ENCODE measurements around the gene EYA4.

The EYA4 gene

DNA sequence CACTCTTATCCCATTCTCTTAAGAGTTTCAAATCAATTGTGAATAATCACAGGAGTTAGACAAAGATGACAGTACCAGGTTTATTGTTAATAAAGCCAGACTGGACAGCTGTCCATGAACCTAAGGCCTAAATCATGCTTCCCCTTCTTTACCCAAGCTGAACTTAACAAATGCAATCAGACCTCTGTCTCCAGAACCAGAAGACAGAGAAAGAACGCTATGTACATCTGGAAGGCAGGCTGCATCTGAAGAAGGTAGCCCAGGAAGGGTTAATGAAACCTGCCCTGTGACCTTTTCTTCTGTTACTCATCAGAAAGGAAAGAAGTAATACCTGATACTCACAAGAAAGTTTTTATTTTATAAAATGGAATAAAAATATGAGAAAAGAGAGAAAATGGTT lies 118.6 kb downstream of the EYA4 start:
- TF ChIP-seq, protein P1, sequence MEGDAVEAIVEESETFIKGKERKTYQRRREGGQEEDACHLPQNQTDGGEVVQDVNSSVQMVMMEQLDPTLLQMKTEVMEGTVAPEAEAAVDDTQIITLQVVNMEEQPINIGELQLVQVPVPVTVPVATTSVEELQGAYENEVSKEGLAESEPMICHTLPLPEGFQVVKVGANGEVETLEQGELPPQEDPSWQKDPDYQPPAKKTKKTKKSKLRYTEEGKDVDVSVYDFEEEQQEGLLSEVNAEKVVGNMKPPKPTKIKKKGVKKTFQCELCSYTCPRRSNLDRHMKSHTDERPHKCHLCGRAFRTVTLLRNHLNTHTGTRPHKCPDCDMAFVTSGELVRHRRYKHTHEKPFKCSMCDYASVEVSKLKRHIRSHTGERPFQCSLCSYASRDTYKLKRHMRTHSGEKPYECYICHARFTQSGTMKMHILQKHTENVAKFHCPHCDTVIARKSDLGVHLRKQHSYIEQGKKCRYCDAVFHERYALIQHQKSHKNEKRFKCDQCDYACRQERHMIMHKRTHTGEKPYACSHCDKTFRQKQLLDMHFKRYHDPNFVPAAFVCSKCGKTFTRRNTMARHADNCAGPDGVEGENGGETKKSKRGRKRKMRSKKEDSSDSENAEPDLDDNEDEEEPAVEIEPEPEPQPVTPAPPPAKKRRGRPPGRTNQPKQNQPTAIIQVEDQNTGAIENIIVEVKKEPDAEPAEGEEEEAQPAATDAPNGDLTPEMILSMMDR (IDR thresholded peaks at IDR 0.05; ENCODE audit: extremely low read depth, insufficient read depth, missing control alignments): no peak
- no peak for DNase-seq (ENCODE audit: low spot score)
- in situ Hi-C loops (cut with MboI; ENCODE audit: low pct_unique_long_range_greater_than_20kb, low sequenced_read_pairs, unreplicated experiment): no loop called here

DNA sequence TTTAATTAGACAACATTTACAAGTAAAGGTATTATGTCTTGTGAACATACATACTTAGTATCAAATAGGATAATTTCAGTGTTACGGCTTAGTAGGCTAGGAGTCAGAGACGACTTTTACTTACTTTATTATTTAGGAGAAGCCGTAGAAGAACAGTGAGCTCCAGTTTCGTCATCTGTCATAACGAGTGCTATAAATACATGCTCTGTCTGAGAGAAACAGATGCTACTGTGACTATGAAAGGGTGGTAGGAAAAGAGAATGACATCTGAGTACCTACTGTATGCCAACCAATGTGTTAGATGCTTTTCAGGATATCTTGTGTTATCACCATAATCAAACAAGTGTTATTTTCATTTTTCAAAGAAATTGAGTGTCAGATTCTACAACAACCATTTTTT lies 119.0 kb downstream of the EYA4 start:
- in situ Hi-C loops (cut with MboI; ENCODE audit: low pct_unique_long_range_greater_than_20kb, low sequenced_read_pairs, unreplicated experiment): no loop called here
- TF ChIP-seq, protein P1 (IDR thresholded peaks at IDR 0.05; ENCODE audit: extremely low read depth, insufficient read depth, missing control alignments): no peak

DNA sequence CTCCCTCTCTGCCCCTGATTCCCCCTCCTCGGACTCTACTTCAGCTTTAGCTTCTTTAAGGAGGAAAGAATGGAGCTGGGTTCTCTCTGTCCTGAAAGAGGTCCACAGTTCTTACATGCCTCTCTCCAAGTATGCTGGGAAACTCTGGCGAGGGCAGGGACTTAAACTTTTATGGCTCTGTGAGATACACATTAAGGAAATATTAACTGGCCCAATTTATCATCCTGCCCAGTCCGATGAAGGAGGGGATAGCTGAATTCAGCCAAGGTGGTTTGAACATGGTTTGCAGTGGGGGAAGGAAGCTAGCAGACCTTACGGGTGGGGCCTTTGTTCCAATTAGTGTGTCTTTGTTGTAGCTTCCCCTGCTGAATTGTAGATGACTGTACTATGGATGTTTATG lies 121.7 kb downstream of the EYA4 start:
- no peak for DNase-seq (ENCODE audit: low spot score)
- TF ChIP-seq, protein P1 (IDR thresholded peaks at IDR 0.05; ENCODE audit: extremely low read depth, insufficient read depth, missing control alignments): no peak
- in situ Hi-C loops (cut with MboI; ENCODE audit: low pct_unique_long_range_greater_than_20kb, low sequenced_read_pairs, unreplicated experiment): no loop called here

More for the DNA sequence above, 119.0 kb downstream of the EYA4 start:
- no peak for DNase-seq (ENCODE audit: low spot score)

DNA sequence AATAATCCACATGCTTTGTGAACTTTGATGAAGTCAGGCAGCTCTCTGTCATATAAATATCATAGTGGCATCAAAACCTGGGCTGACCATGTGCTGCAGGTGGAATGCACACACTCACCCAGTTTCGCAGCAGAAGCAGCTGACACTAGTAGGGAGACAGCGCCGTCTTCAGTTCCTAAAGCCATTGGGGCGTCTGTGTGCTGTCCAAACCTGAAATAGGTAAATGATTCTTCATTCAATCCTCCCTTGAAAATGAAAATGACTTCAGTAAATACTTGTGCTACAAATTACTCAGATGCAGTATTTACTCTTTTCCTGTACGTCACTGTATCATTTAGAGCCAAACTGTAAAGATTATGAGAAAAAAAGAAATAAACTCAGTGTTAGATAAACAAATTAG lies 127.5 kb downstream of the EYA4 start:
- DNase-seq (ENCODE audit: low spot score): no peak
- TF ChIP-seq, protein P1 (IDR thresholded peaks at IDR 0.05; ENCODE audit: extremely low read depth, insufficient read depth, missing control alignments): no peak
- in situ Hi-C loops (cut with MboI; ENCODE audit: low pct_unique_long_range_greater_than_20kb, low sequenced_read_pairs, unreplicated experiment): no loop called here

DNA sequence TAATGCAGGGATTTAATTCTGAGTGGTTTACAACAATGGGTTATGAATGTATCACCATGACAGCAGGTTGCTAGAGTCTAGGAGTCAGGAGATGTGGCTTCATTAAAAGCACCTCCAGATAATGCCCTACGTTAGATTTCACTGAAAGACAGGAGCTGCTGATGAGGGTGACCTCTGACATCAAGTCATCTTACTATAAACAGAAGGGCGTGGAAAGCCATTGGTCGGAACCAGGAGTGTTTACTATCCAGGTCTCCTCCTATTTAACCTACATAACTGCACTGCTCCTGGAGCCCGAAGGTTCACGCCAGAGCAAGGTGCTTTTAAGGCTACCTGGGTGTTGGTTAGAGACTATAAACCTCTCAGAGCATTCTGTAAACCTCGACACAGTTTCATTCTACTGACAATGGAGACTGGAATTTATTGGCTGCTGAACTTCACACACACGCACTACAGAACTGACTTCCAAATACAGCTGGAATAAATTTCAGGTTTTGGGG lies 128.7 kb downstream of the EYA4 start:
- TF ChIP-seq, protein P1 (IDR thresholded peaks at IDR 0.05; ENCODE audit: extremely low read depth, insufficient read depth, missing control alignments): no peak
- DNase-seq (ENCODE audit: low spot score): no peak

DNA sequence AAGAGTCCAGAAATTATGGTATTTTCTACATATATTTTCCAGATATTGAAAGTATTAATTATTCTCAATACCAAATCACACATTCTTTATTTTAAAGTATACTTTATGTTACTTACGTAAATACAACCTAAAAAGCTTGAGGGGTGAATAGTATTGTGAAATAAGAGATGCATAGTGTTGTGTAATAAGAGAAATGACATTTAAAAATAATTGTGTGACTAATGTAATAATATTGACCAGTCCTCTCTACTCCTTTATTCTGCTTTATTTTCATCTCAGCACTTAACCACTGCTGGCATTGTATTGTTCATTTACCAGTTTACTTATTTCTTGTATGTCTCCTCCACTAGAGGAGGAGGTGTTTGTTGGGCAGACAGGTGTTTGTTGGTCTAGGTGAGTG lies 135.6 kb downstream of the EYA4 start:
- DNase-seq (ENCODE audit: low spot score): no peak
- in situ Hi-C loops (cut with MboI; ENCODE audit: low pct_unique_long_range_greater_than_20kb, low sequenced_read_pairs, unreplicated experiment): no loop called here
- TF ChIP-seq, protein P1 (IDR thresholded peaks at IDR 0.05; ENCODE audit: extremely low read depth, insufficient read depth, missing control alignments): no peak

More for the DNA sequence above, 128.7 kb downstream of the EYA4 start:
- in situ Hi-C loops (cut with MboI; ENCODE audit: low pct_unique_long_range_greater_than_20kb, low sequenced_read_pairs, unreplicated experiment): no loop called here

DNA sequence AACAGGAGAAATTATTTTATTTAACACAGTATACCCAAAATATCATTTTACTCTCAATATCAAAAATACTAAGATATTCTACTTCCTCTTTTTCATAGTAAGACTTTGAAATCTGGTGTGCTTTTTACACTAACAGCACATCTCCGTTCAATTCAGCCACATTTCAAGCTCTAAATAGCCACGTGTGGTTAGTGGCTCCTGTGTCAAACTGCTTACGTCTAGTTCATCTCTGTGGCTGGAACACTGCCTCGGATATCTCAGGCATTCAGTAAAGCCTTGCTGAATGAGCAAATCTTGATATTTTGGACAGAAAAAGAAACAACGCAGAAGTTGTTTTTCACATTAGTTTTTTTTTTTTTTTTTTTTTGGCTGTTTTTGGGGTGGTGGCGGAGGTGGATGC lies 136.1 kb downstream of the EYA4 start:
- TF ChIP-seq, protein P1 (IDR thresholded peaks at IDR 0.05; ENCODE audit: extremely low read depth, insufficient read depth, missing control alignments): no peak
- in situ Hi-C loops (cut with MboI; ENCODE audit: low pct_unique_long_range_greater_than_20kb, low sequenced_read_pairs, unreplicated experiment): no loop called here
- DNase-seq (ENCODE audit: low spot score): no peak
